H1 (cell line): Measurements from ENCODE around the gene PRSS21. TPM values are rescaled to one million over a fixed set of nuclear protein-coding genes. Genes with fewer than 3 reads are reported as not detected.

Experiments used
- CBX5 ChIP-seq: fragments of 300-800, 300-1000 bp; sonication (generic); IDR thresholded peaks from 2 replicates; pipeline ENCODE4 v1.7.1; 2016; ENCODE audit warnings: antibody characterized with exemption, low read length, low read depth
- HDAC6 ChIP-seq: IDR thresholded peaks from one replicate; pipeline ENCODE4 v1.7.1; 2012; ENCODE audit warnings: low read depth, mild to moderate bottlenecking, inconsistent platforms, low read length, moderate library complexity
- polyA plus RNA-seq, 7 experiments: library from polyadenylated mRNA; depleted of rRNA in 3 of 7; stranded (reverse) in 5 of 7; unstranded in 2 of 7; fragments of >200 nt in 5 of 7; fragments of 200-250 nt in 2 of 7; gene quantifications; 1 replicate in 5 of 7; 2 replicates in 1 of 7; 4 replicates in 1 of 7; pipeline versions ENCODE4 v1.2.1 to v1.2.3, GENCODE V29; 2011 to 2013; ENCODE audit warnings: missing spikeins in 2 of 7, mixed read lengths in 2 of 7
- total RNA-seq: library from RNA; stranded (reverse); fragmentation: NEBNext Ultra II Directional; extraction: Animal tissue kit (Norgen Biotek cat#: 25700); gene quantifications from 2 replicates; pipeline ENCODE4 v1.2.1, GENCODE V29; 2021

Gene PRSS21
- total and polyA plus RNA-seq, 2 of the 8 experiments (the other 6 are each of a cell fraction or from before 2014, with no cell fraction given): 0.76 to 1.0 TPM

DNA sequence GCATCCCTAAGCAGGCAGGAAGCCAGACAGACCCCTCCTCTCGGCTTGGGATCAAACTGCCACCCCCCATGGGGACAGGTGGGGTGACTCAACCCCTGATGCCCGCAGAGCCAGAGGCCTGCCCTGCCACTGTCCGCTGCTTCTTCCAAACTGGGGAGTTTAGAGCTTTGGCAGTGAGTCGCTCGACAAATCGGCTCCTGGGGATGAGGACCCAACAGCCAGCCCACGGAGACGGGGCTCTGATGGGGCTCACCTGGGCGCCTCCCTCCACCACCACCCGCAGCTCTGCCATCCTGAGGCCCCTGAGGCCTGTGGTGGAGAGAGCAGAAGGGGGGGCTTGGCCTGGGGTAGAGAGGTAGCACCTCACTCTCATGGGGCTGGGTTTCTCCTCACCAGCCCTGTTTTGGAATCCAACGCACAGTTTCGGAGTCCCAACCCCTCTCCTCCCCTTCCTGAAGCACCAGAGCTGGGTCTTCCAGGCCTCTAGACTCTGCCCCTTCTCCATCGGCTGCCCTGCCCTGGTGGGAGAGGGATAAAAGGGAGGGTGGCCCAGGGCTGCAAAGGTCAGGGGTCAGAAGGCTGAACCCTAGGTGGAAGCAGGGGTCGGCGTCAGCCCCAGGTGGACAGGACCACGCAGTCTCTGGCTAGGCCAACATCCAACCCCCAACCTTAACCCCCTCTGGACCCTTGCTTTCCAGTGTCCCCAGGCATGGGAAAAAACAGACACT is 35.1 kb downstream of the PRSS21 start (continued):
- no peak for TF ChIP-seq CBX5
- no peak for TF ChIP-seq HDAC6
